ENCODE measurements around the gene SLC17A6.

DNA sequence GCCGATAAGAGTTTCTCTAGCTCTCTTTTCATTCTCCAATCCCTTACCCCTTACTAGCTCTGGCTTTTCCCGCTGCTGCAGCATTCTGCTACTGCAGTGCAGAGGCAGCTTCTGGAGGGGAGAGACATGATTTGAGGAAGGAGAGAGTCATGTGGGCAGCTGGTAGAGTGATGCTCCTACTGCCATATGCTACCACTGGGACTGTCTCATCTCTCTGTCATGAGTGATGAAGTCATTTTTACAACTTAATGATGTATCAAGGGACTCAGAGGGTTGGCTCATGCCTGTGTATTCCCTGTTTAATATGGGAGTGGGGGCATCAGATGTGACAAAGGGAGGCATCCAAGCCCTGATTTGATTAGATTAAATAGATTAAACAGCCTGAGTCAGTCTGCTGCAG is 11.3 kb downstream of the SLC17A6 start:
- TF ChIP-seq POLR2A (IDR thresholded peaks at IDR 0.05), result no peak
- TF ChIP-seq POLR2AphosphoS5 (IDR thresholded peaks at IDR 0.05; ENCODE audit: insufficient read depth in 1 of 2, low read depth in 1 of 2), result no peak

All from vagina (tissue), 2 donors.